DOHH2 (cell line): ENCODE data around the gene MAGI1.

Experiments used
- H3F3A ChIP-seq: fragments of 200-600 bp; sonication (generic), shearing (Covaris generic); 2 replicates; pipeline ENCODE4 v1.6.0; 2016; ENCODE audit warnings: antibody characterized with exemption, mild to moderate bottlenecking; ENCODE audit not compliant: control insufficient read depth, insufficient read depth
- H3K27ac ChIP-seq: fragments of 200-600 bp; sonication (generic); 2 replicates; pipeline ENCODE4 v1.5.1; 2014; ENCODE audit warnings: low read depth, mild to moderate bottlenecking, low read length, moderate library complexity
- H3K27me3 ChIP-seq: fragments of 200-600 bp; sonication (generic); 2 replicates; pipeline ENCODE4 v1.6.1; 2014; ENCODE audit warnings: mild to moderate bottlenecking, low read length, mixed read lengths; ENCODE audit not compliant: control insufficient read depth
- H3K36me3 ChIP-seq: fragments of 200-600 bp; sonication (generic); 2 replicates; pipeline ENCODE4 v1.6.1; 2014; ENCODE audit warnings: mild to moderate bottlenecking, low read length, moderate library complexity, mixed read lengths; ENCODE audit not compliant: control insufficient read depth
- H3K4me1 ChIP-seq: fragments of 200-600 bp; sonication (generic); 2 replicates; pipeline ENCODE4 v1.6.1; 2014; ENCODE audit warnings: mild to moderate bottlenecking, low read length, mixed read lengths; ENCODE audit not compliant: control insufficient read depth
- H3K4me2 ChIP-seq: fragments of 200-600 bp; sonication (generic); 2 replicates; pipeline ENCODE4 v1.6.0; 2014; ENCODE audit warnings: mild to moderate bottlenecking, low read length, moderate library complexity
- H3K4me3 ChIP-seq: fragments of 200-600 bp; sonication (generic); 2 replicates; pipeline ENCODE4 v1.5.1; 2014; ENCODE audit warnings: mild to moderate bottlenecking, low read length, mixed read lengths
- H3K79me2 ChIP-seq: fragments of 200-600 bp; sonication (generic); 2 replicates; pipeline ENCODE4 v1.6.1; 2014; ENCODE audit warnings: mild to moderate bottlenecking, low read length, mixed read lengths; ENCODE audit not compliant: control insufficient read depth
- H3K9me2 ChIP-seq: fragments of 200-600 bp; sonication (generic); replicated peaks from 2 replicates; pipeline ENCODE4 v1.6.1; 2014; ENCODE audit warnings: mild to moderate bottlenecking, low read length, mixed read lengths; ENCODE audit not compliant: control insufficient read depth
- H3K9me3 ChIP-seq: fragments of 200-600 bp; sonication (generic); 2 replicates; pipeline ENCODE4 v1.6.1; 2014; ENCODE audit warnings: antibody characterized with exemption, low read length, mixed read lengths; ENCODE audit not compliant: control insufficient read depth, insufficient read depth
- H4K20me1 ChIP-seq: fragments of 200-600 bp; sonication (generic); 2 replicates; pipeline ENCODE4 v1.6.0; 2014; ENCODE audit warnings: low read depth, mild to moderate bottlenecking, antibody characterized with exemption, low read length, moderate library complexity; ENCODE audit not compliant: control insufficient read depth, insufficient read depth
- CTCF ChIP-seq: fragments of 200-600 bp; sonication (generic); IDR thresholded peaks from one replicate; pipeline ENCODE4 v1.5.1; 2014; ENCODE audit warnings: antibody characterized with exemption, mild to moderate bottlenecking, low read depth, low read length; ENCODE audit not compliant: poor library complexity, severe bottlenecking
- EZH2phosphoT487 ChIP-seq: fragments of 200-600 bp; sonication (generic); IDR thresholded peaks from 2 replicates; pipeline ENCODE4 v1.6.1; 2017; ENCODE audit warnings: borderline replicate concordance, mild to moderate bottlenecking, antibody characterized with exemption, low read length, moderate library complexity, mixed read lengths

MAGI1 gene

DNA sequence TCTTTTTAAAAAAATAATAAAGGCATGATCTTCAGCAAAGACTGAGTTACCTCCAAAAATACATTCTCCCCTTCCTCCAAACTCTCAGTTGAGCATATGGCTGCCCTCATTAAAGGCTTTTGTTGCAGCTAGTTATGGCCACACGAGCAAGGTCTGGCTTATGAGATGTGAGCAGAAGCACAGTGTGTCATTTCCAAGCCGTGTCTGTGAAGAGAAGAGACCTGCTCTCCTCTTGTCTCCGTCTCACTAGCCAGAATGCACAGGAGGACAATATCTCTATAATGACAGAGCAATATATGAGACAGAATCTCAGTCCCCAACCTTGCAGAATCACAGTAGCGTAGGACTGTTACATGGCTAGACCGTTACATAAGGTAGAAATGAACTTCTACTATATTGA lies 152.3 kb downstream of the MAGI1 start:
- Histone ChIP-seq H3K27me3 (no peaks in the 10 kb centered on the region), H3K4me2 (no peak overlapping the region), H3K27ac (no peak overlapping the region), H3K79me2 (no peaks in the 10 kb centered on the region), H3F3A (no peaks in the 10 kb centered on the region), H3K9me3 (no peaks in the 10 kb centered on the region), H3K4me3 (no peak overlapping the region), H3K36me3 (no peaks in the 10 kb centered on the region), H4K20me1 (no peaks in the 10 kb centered on the region), H3K9me2 (no peaks in the 10 kb centered on the region), H3K4me1 (no peaks in the 10 kb centered on the region)
- TF ChIP-seq CTCF: no peak

- no peaks in the 10 kb centered on the region for H3F3A ChIP-seq
- H3K4me2 ChIP-seq: no peak overlapping the region
- H3K27me3 ChIP-seq: no peaks in the 10 kb centered on the region
- H4K20me1 ChIP-seq: no peaks in the 10 kb centered on the region
- no peaks in the 10 kb centered on the region for H3K79me2 ChIP-seq
- H3K4me1 ChIP-seq: no peaks in the 10 kb centered on the region
- H3K36me3 ChIP-seq: no peaks in the 10 kb centered on the region
- H3K9me3 ChIP-seq: no peaks in the 10 kb centered on the region
- H3K4me3 ChIP-seq: no peak overlapping the region
- H3K27ac ChIP-seq: no peak overlapping the region
- TF ChIP-seq EZH2phosphoT487 (no peak), CTCF (no peak)
- no peaks in the 10 kb centered on the region for H3K9me2 ChIP-seq
These were observed 154.6 kb downstream of the MAGI1 start for GRCh38 chr3:65884071-65884470.

GRCh38 chr3:65883613-65884012 lies 155.1 kb downstream of the MAGI1 start:
- no peaks in the 10 kb centered on the region for H3K9me3 ChIP-seq
- no peak overlapping the region for H3K4me3 ChIP-seq
- H3F3A ChIP-seq: no peaks in the 10 kb centered on the region
- no peaks in the 10 kb centered on the region for H3K36me3 ChIP-seq
- no peaks in the 10 kb centered on the region for H4K20me1 ChIP-seq
- no peaks in the 10 kb centered on the region for H3K27me3 ChIP-seq
- H3K4me1 ChIP-seq: no peaks in the 10 kb centered on the region
- TF ChIP-seq EZH2phosphoT487: no peak
- TF ChIP-seq CTCF: no peak
- no peaks in the 10 kb centered on the region for H3K79me2 ChIP-seq
- no peak overlapping the region for H3K4me2 ChIP-seq
- no peak overlapping the region for H3K27ac ChIP-seq
- H3K9me2 ChIP-seq: no peaks in the 10 kb centered on the region

- Histone ChIP-seq H3K4me1 (no peaks in the 10 kb centered on the region), H3K36me3 (no peaks in the 10 kb centered on the region), H3K27me3 (no peaks in the 10 kb centered on the region), H3K9me3 (no peaks in the 10 kb centered on the region), H4K20me1 (no peaks in the 10 kb centered on the region), H3K79me2 (no peaks in the 10 kb centered on the region), H3K4me2 (no peak overlapping the region), H3K9me2 (no peaks in the 10 kb centered on the region), H3K27ac (no peak overlapping the region), H3K4me3 (no peak overlapping the region), H3F3A (no peaks in the 10 kb centered on the region)
- TF ChIP-seq CTCF (no peak), EZH2phosphoT487 (no peak)
These were observed 158.4 kb downstream of the MAGI1 start for GRCh38 chr3:65880350-65880749.
